ENCODE measurements around the gene SLC16A4. TPM values are rescaled to one million over a fixed set of nuclear protein-coding genes. Genes with fewer than 3 reads are reported as not detected.

SLC16A4 gene
- total RNA-seq, 1 donor from 2014 or later = 25.8 TPM

GRCh38 chr1:110433803-110434202 lies 43.0 kb upstream of the SLC16A4 start:
- no peak for TF ChIP-seq CTCF (IDR thresholded peaks at IDR 0.05)
- DNase-seq (ENCODE audit: extremely low spot score, unreplicated experiment) = no peak
- Mint-ChIP-seq H3K27ac (ENCODE audit: unreplicated experiment) (no peak overlapping the region), H3K9me3 (ENCODE audit: unreplicated experiment) (no peaks in the 10 kb centered on the region), H3K4me3 (ENCODE audit: unreplicated experiment) (no peak overlapping the region), H3K36me3 (ENCODE audit: unreplicated experiment) (no peaks in the 10 kb centered on the region), H3K4me1 (ENCODE audit: unreplicated experiment) (peaks cover 5% of the 10 kb centered on the region), H3K27me3 (ENCODE audit: unreplicated experiment) (peaks cover 49% of the 10 kb centered on the region)

- Mint-ChIP-seq H3K36me3 (ENCODE audit: unreplicated experiment) (no peaks in the 10 kb centered on the region), H3K9me3 (ENCODE audit: unreplicated experiment) (no peaks in the 10 kb centered on the region), H3K27ac (ENCODE audit: unreplicated experiment) (no peak overlapping the region), H3K27me3 (ENCODE audit: unreplicated experiment) (peaks cover 46% of the 10 kb centered on the region), H3K4me1 (ENCODE audit: unreplicated experiment) (peaks cover 5% of the 10 kb centered on the region), H3K4me3 (ENCODE audit: unreplicated experiment) (no peak overlapping the region)
- TF ChIP-seq CTCF (IDR thresholded peaks at IDR 0.05) = no peak
- no peak for DNase-seq (ENCODE audit: extremely low spot score, unreplicated experiment)
Observed at GRCh38 chr1:110433213-110433612, 42.4 kb upstream of the SLC16A4 start.

GRCh38 chr1:110430901-110431300 lies 40.1 kb upstream of the SLC16A4 start:
- Mint-ChIP-seq H3K9me3 (ENCODE audit: unreplicated experiment) (no peaks in the 10 kb centered on the region), H3K27ac (ENCODE audit: unreplicated experiment) (no peak overlapping the region), H3K4me3 (ENCODE audit: unreplicated experiment) (no peak overlapping the region), H3K36me3 (ENCODE audit: unreplicated experiment) (no peaks in the 10 kb centered on the region), H3K27me3 (ENCODE audit: unreplicated experiment) (peaks cover 42% of the 10 kb centered on the region), H3K4me1 (ENCODE audit: unreplicated experiment) (peaks cover 5% of the 10 kb centered on the region)
- no peak for TF ChIP-seq CTCF (IDR thresholded peaks at IDR 0.05)
- no peak for DNase-seq (ENCODE audit: extremely low spot score, unreplicated experiment)

- Mint-ChIP-seq H3K9me3 (ENCODE audit: unreplicated experiment) (no peaks in the 10 kb centered on the region), H3K4me3 (ENCODE audit: unreplicated experiment) (no peak overlapping the region), H3K4me1 (ENCODE audit: unreplicated experiment) (peaks cover 5% of the 10 kb centered on the region), H3K36me3 (ENCODE audit: unreplicated experiment) (no peaks in the 10 kb centered on the region), H3K27ac (ENCODE audit: unreplicated experiment) (no peak overlapping the region), H3K27me3 (ENCODE audit: unreplicated experiment) (peaks cover 46% of the 10 kb centered on the region)
- no peak for DNase-seq (ENCODE audit: extremely low spot score, unreplicated experiment)
- TF ChIP-seq CTCF (IDR thresholded peaks at IDR 0.05) = no peak
Observed at GRCh38 chr1:110430366-110430765, 39.5 kb upstream of the SLC16A4 start.

GRCh38 chr1:110428946-110429345 lies 38.1 kb upstream of the SLC16A4 start:
- no peak overlapping the region for H3K4me3 Mint-ChIP-seq (ENCODE audit: unreplicated experiment)
- TF ChIP-seq CTCF (IDR thresholded peaks at IDR 0.05) = no peak
- no peak overlapping the region for H3K27ac Mint-ChIP-seq (ENCODE audit: unreplicated experiment)
- peaks cover 3% of the 10 kb centered on the region for H3K4me1 Mint-ChIP-seq (ENCODE audit: unreplicated experiment)
- peaks cover 50% of the 10 kb centered on the region for H3K27me3 Mint-ChIP-seq (ENCODE audit: unreplicated experiment)
- no peaks in the 10 kb centered on the region for H3K36me3 Mint-ChIP-seq (ENCODE audit: unreplicated experiment)
- no peaks in the 10 kb centered on the region for H3K9me3 Mint-ChIP-seq (ENCODE audit: unreplicated experiment)
- no peak for DNase-seq (ENCODE audit: extremely low spot score, unreplicated experiment)

All from osteocyte (in vitro differentiated cells).